Dendritic cell treated with granulocyte-macrophage colony-stimulating factor and Interleukin-4, amounts not matched to agents 40 ng/mL and 50 ng/mL, for 4 days (primary cell): ENCODE results near the gene SORCS3.

Experiments used
- H3K27ac Mint-ChIP-seq: one replicate; pipeline ENCODE4 v1.8.0; 2022; ENCODE audit warnings: mild to moderate bottlenecking, mixed read lengths
- H3K27me3 Mint-ChIP-seq: one replicate; pipeline ENCODE4 v1.8.0; 2022; ENCODE audit warnings: mild to moderate bottlenecking, mixed read lengths
- H3K36me3 Mint-ChIP-seq: one replicate; pipeline ENCODE4 v1.8.0; 2022; ENCODE audit warnings: low read depth, mixed read lengths
- H3K4me1 Mint-ChIP-seq: one replicate; pipeline ENCODE4 v1.8.0; 2022; ENCODE audit warnings: low read depth, mixed read lengths
- H3K4me3 Mint-ChIP-seq: one replicate; pipeline ENCODE4 v1.8.0; 2022; ENCODE audit warnings: mild to moderate bottlenecking, moderate library complexity, mixed read lengths
- H3K9me3 Mint-ChIP-seq: one replicate; pipeline ENCODE4 v1.8.0; 2022; ENCODE audit warnings: mixed read lengths
- intact Hi-C: fragments of 100-400 bp; cut with micrococcal nuclease; formaldehyde crosslinking; loops from one replicate; pipeline ENCODE4 v1.15.0; 2022

SORCS3 gene

GRCh38 chr10:105112862-105113261 is 471.8 kb downstream of the SORCS3 start:
- no peaks in the 10 kb centered on the region for H3K4me1 Mint-ChIP-seq
- intact Hi-C loops = no loop called here
- no peak overlapping the region for H3K4me3 Mint-ChIP-seq
- H3K9me3 Mint-ChIP-seq = peaks cover 12% of the 10 kb centered on the region
- H3K36me3 Mint-ChIP-seq = no peaks in the 10 kb centered on the region
- H3K27me3 Mint-ChIP-seq = no peaks in the 10 kb centered on the region
- H3K27ac Mint-ChIP-seq = no peak overlapping the region

GRCh38 chr10:105113666-105114065 is 472.6 kb downstream of the SORCS3 start:
- no peak overlapping the region for H3K27ac Mint-ChIP-seq
- H3K4me1 Mint-ChIP-seq = no peaks in the 10 kb centered on the region
- intact Hi-C loops = no loop called here
- no peaks in the 10 kb centered on the region for H3K27me3 Mint-ChIP-seq
- peaks cover 20% of the 10 kb centered on the region for H3K9me3 Mint-ChIP-seq
- H3K36me3 Mint-ChIP-seq = no peaks in the 10 kb centered on the region
- no peak overlapping the region for H3K4me3 Mint-ChIP-seq

DNA sequence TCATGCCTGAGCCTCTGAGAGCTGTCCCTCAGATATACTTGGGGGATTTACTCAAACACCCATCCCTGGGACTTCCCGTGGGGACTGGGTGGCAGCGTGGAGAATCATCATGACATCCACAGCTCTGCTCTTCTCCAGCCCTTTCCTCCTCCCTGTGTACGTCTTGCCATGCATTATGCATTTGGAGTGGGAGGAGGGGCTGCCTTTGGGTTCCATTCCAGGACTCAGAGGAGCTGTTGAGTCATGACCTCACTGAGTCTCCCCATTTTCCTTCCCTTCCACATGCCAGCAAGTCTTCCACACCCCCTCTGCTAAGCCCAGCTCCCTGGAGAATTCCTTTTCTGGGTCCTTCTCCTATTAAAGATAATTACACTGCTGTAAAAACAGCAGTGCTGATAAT is 480.7 kb downstream of the SORCS3 start:
- Mint-ChIP-seq H3K4me3 (no peak overlapping the region), H3K27me3 (no peaks in the 10 kb centered on the region), H3K4me1 (no peaks in the 10 kb centered on the region), H3K9me3 (peaks cover 26% of the 10 kb centered on the region), H3K27ac (no peak overlapping the region), H3K36me3 (no peaks in the 10 kb centered on the region)
- intact Hi-C loops = no loop called here

- intact Hi-C loops = no loop called here
- H3K27me3 Mint-ChIP-seq = no peaks in the 10 kb centered on the region
- no peak overlapping the region for H3K4me3 Mint-ChIP-seq
- H3K27ac Mint-ChIP-seq = no peak overlapping the region
- no peaks in the 10 kb centered on the region for H3K4me1 Mint-ChIP-seq
- no peaks in the 10 kb centered on the region for H3K9me3 Mint-ChIP-seq
- no peaks in the 10 kb centered on the region for H3K36me3 Mint-ChIP-seq
These were observed 487.0 kb downstream of the SORCS3 start for GRCh38 chr10:105128111-105128510.

- Mint-ChIP-seq H3K36me3 (no peaks in the 10 kb centered on the region), H3K4me3 (no peak overlapping the region), H3K9me3 (no peaks in the 10 kb centered on the region), H3K27ac (no peak overlapping the region), H3K4me1 (no peaks in the 10 kb centered on the region), H3K27me3 (no peaks in the 10 kb centered on the region)
- intact Hi-C loops = no loop called here
These were observed 497.3 kb downstream of the SORCS3 start for GRCh38 chr10:105138358-105138757.

GRCh38 chr10:105139363-105139896 is 498.3 kb downstream of the SORCS3 start:
- Mint-ChIP-seq H3K9me3 (no peaks in the 10 kb centered on the region), H3K4me1 (no peaks in the 10 kb centered on the region), H3K27ac (no peak overlapping the region), H3K27me3 (no peaks in the 10 kb centered on the region), H3K36me3 (no peaks in the 10 kb centered on the region), H3K4me3 (no peak overlapping the region)
- intact Hi-C loops = no loop called here

DNA sequence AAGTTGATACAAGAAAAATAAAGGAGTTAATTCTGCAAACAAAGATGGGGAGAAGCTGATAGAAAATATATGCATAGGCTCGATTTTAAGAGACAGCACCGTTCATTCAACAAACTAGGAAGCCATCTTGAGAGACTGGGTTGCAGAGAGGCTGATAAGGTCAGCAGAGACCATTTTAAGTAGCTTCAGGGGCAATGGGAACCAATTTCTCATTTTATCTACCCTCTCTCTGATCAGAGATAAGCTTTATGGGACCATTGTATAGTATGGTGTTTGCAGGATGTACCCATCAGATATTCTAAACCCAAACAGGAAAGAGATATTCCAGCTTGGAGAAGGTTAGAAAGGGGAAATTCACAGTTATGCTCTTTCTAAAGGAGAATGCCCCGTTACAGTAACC is 499.5 kb downstream of the SORCS3 start:
- H3K27me3 Mint-ChIP-seq = no peaks in the 10 kb centered on the region
- H3K27ac Mint-ChIP-seq = no peak overlapping the region
- H3K36me3 Mint-ChIP-seq = no peaks in the 10 kb centered on the region
- H3K4me1 Mint-ChIP-seq = no peaks in the 10 kb centered on the region
- intact Hi-C loops = no loop called here
- no peak overlapping the region for H3K4me3 Mint-ChIP-seq
- no peaks in the 10 kb centered on the region for H3K9me3 Mint-ChIP-seq

DNA sequence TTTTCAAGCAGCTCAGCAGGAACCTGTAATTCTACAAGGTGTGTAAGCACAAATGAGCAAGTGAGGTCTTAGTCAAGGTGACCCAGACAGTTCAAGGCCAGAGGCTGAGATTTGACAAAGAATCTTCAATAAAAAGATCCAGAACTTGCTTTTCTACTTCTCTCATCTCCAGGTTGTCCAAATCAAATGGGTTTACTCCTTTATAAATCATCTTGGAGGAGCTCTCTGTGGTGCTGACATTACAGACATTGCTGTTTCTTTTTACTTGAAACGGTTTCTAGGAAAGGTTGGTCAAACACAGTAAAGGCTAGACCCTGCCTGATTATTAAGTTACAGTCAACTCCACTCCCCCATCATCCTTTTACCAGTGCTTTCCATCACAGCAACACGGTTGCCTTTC is 504.6 kb downstream of the SORCS3 start:
- Mint-ChIP-seq H3K9me3 (no peaks in the 10 kb centered on the region), H3K27me3 (no peaks in the 10 kb centered on the region), H3K4me1 (no peaks in the 10 kb centered on the region), H3K27ac (no peak overlapping the region), H3K4me3 (no peak overlapping the region), H3K36me3 (no peaks in the 10 kb centered on the region)
- intact Hi-C loops = no loop called here

GRCh38 chr10:105146436-105146835 is 505.3 kb downstream of the SORCS3 start:
- Mint-ChIP-seq H3K27ac (no peak overlapping the region), H3K27me3 (no peaks in the 10 kb centered on the region), H3K9me3 (no peaks in the 10 kb centered on the region), H3K4me1 (no peaks in the 10 kb centered on the region), H3K36me3 (no peaks in the 10 kb centered on the region), H3K4me3 (no peak overlapping the region)
- intact Hi-C loops = no loop called here

DNA sequence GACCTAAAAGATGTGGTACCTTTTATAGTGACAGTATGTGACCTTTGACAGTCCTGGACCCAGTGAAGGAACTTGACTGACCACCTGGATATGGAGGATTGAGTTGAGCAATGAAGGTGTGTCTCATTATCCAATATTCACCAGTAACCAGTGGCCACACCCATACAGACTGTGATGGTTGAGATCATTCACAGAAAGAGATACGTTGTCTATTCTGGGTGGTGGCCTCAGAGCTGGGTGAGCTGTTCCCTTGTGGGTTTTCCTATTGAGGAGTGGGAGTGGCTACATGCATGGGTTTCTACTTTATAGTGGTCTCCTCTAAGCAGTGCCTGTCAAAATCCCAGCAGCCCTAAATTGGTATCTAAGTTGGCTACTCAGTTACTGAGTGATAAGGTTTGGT is 507.4 kb downstream of the SORCS3 start:
- Mint-ChIP-seq H3K9me3 (no peaks in the 10 kb centered on the region), H3K4me3 (no peak overlapping the region), H3K4me1 (no peaks in the 10 kb centered on the region), H3K27me3 (no peaks in the 10 kb centered on the region), H3K36me3 (no peaks in the 10 kb centered on the region), H3K27ac (no peak overlapping the region)
- intact Hi-C loops = no loop called here

- H3K9me3 Mint-ChIP-seq = no peaks in the 10 kb centered on the region
- no peaks in the 10 kb centered on the region for H3K36me3 Mint-ChIP-seq
- H3K27me3 Mint-ChIP-seq = no peaks in the 10 kb centered on the region
- H3K27ac Mint-ChIP-seq = no peak overlapping the region
- no peak overlapping the region for H3K4me3 Mint-ChIP-seq
- H3K4me1 Mint-ChIP-seq = no peaks in the 10 kb centered on the region
- intact Hi-C loops = no loop called here
These were observed 507.8 kb downstream of the SORCS3 start for GRCh38 chr10:105148921-105149320.

GRCh38 chr10:105149371-105149891 is 508.3 kb downstream of the SORCS3 start:
- H3K36me3 Mint-ChIP-seq = no peaks in the 10 kb centered on the region
- no peaks in the 10 kb centered on the region for H3K4me1 Mint-ChIP-seq
- intact Hi-C loops = no loop called here
- H3K27ac Mint-ChIP-seq = no peak overlapping the region
- H3K4me3 Mint-ChIP-seq = no peak overlapping the region
- H3K9me3 Mint-ChIP-seq = no peaks in the 10 kb centered on the region
- H3K27me3 Mint-ChIP-seq = no peaks in the 10 kb centered on the region

- Mint-ChIP-seq H3K4me3 (no peak overlapping the region), H3K27me3 (no peaks in the 10 kb centered on the region), H3K36me3 (no peaks in the 10 kb centered on the region), H3K27ac (no peak overlapping the region), H3K9me3 (no peaks in the 10 kb centered on the region), H3K4me1 (no peaks in the 10 kb centered on the region)
- intact Hi-C loops = no loop called here
These were observed 509.3 kb downstream of the SORCS3 start for GRCh38 chr10:105150259-105150880.

- Mint-ChIP-seq H3K36me3 (no peaks in the 10 kb centered on the region), H3K9me3 (no peaks in the 10 kb centered on the region), H3K4me1 (no peaks in the 10 kb centered on the region), H3K4me3 (no peak overlapping the region), H3K27me3 (no peaks in the 10 kb centered on the region), H3K27ac (no peak overlapping the region)
- intact Hi-C loops = no loop called here
These were observed 513.6 kb downstream of the SORCS3 start for GRCh38 chr10:105154736-105155135.

GRCh38 chr10:105159268-105159667 is 518.2 kb downstream of the SORCS3 start:
- intact Hi-C loops = no loop called here
- no peak overlapping the region for H3K27ac Mint-ChIP-seq
- H3K36me3 Mint-ChIP-seq = no peaks in the 10 kb centered on the region
- H3K4me3 Mint-ChIP-seq = no peak overlapping the region
- no peaks in the 10 kb centered on the region for H3K9me3 Mint-ChIP-seq
- H3K27me3 Mint-ChIP-seq = no peaks in the 10 kb centered on the region
- no peaks in the 10 kb centered on the region for H3K4me1 Mint-ChIP-seq
